Mucosa of stomach (tissue), 1 donor: ENCODE data around the gene AMN.

ENCODE experiments used
- H3K27me3 ChIP-seq: one replicate; pipeline ENCODE4 v1.7.0; 2013; ENCODE audit warnings: mild to moderate bottlenecking, low read length; ENCODE audit not compliant: control insufficient read depth, insufficient read depth
- H3K36me3 ChIP-seq: one replicate; pipeline ENCODE4 v1.7.0; 2013; ENCODE audit warnings: low read length; ENCODE audit not compliant: control insufficient read depth, insufficient read depth
- H3K4me1 ChIP-seq: one replicate; pipeline ENCODE4 v1.7.0; 2013; ENCODE audit warnings: mild to moderate bottlenecking, low read length; ENCODE audit not compliant: control insufficient read depth, insufficient read depth
- H3K4me3 ChIP-seq: one replicate; pipeline ENCODE4 v1.7.0; 2013; ENCODE audit warnings: low read length
- H3K9ac ChIP-seq: one replicate; pipeline ENCODE4 v1.7.0; 2013; ENCODE audit warnings: mild to moderate bottlenecking, low read length, moderate library complexity
- H3K9me3 ChIP-seq: one replicate; pipeline ENCODE4 v1.7.0; 2013; ENCODE audit warnings: mild to moderate bottlenecking, low read length, moderate library complexity; ENCODE audit not compliant: control insufficient read depth
- donor health status: Pancreatic carcinoma.

Gene AMN

DNA sequence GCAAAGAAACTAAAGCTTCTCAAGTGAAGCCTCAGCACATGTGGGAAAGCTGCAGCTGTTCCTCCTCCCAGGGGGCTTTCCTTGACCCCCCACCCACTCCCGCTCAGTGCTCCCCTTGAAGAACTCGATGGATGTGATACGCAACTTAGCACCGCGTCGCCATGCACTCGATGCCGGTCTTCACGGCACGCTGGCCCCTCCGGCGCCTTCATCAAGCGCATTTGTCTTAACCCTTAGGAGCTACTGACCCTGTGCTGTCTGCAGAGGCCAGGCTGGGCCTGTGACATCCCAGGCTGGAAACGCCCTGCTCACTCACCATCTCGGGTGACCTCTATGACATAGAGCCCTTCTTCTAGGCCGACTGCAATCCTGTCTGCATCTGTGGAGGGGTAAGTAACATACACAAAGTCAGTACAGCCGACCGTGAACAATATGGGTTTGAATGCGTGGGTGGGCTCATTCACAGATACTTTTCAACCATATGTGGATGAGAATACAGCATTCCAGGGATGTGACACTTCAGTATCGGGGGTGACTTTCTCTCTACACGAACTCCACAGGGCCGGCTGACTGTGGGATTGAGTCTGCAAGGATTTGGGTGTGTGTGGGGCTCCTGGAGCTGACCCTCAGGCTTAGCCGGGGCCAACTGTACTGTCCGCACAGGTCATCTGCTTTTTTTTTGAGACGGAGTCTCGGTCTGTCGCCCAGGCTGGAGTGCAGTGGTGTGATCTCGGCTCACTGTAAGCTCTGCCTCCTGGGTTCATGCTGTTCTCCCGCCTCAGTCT, 23.1 kb downstream of the AMN start:
- Histone ChIP-seq H3K27me3 (no peaks in the 10 kb centered on the region), H3K9me3 (no peaks in the 10 kb centered on the region), H3K4me3 (no peak overlapping the region), H3K4me1 (peaks cover 3% of the 10 kb centered on the region), H3K9ac (no peak overlapping the region), H3K36me3 (peaks cover 29% of the 10 kb centered on the region)

DNA sequence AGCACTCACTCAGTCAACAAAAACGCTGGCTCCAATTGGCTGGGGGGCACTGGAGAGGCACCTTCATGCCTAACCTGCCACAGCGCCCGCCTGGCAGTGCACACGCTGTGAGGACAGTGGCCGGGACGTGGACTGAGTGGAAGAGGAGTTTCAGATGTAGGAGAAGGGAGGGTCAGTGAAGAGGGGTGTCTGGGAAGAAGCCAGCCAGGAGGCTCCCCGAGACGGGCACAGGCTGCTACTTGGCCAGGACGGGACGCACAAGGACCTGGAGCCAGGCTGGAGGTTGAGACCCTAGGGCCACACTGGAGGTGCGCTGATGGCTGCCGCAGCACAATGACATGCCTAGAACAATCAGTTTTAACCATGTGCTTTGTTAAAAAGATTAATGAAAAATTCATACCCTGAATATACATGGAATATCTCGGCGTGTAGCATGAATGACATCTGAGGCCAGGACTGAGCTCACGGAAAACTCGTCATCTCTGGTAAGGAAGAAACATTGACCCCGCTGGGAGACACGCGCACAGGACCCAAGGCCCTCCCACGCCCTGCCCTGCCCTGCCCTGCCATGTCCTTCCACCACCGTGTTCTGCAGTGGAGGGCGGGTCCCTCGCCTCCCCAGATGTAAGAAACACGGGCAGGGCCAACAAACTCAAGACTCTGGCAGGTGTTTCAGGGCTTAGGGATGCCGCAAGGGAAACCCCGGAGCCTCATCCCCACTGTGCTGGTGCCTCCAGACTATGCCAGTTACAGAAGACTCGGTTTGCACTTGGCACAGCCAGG, 25.0 kb downstream of the AMN start:
- Histone ChIP-seq H3K36me3 (peaks cover 24% of the 10 kb centered on the region), H3K9ac (no peak overlapping the region), H3K27me3 (no peaks in the 10 kb centered on the region), H3K4me3 (no peak overlapping the region), H3K9me3 (no peaks in the 10 kb centered on the region), H3K4me1 (no peaks in the 10 kb centered on the region)

DNA sequence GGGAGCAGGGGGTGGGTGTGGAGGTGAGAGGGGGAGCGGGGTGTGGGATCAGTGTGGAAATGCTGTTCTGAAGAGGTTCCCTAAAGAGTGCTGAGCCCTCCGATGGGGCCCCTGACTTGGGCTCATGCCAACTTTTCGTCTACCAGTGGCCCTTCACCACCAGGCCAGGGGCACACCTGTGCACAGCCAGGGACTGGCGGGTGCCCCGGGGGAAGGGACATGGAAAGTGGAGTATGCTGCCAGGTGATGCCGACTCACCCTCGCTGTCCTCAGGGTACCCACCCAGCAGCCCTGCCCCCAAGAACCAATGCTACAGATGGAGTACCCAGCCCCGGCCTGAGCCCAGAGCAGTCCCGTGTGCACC, 26.2 kb downstream of the AMN start:
- Histone ChIP-seq H3K4me1 (no peaks in the 10 kb centered on the region), H3K36me3 (peaks cover 24% of the 10 kb centered on the region), H3K4me3 (no peak overlapping the region), H3K9ac (no peak overlapping the region), H3K27me3 (no peaks in the 10 kb centered on the region), H3K9me3 (no peaks in the 10 kb centered on the region)

DNA sequence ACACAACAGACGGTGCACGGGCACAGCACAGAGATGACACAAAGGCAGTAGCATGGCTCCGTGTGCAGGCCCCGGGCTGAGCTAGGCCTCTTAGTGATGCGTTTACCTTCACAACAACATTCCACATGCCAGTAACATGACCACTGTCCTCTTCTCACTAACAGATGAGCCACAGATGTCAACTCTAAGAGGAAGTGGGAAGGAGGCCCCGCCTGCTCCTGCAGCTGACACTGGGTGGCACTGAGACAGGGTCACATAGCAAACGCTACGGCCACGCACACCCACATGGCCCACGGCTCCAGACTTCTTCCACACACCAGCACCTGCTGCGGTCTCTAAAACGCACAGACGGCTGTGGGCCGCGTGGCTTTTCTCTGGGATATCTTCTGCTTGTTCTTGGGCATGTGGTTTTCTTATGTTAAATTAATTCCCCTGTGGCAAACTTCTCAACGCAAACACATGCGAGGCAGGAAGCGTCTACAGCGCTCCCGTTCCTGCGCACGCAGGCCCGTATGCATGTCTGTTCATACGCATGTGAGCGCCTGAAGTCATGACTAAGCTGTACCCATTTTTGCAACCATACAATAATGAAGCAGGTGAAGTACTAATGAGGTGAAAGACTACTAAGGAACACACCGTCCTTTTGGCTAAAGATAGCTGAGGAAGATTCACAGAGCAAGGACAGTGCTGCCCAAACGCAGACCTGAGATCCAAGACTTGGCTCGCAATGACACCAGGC, 26.8 kb downstream of the AMN start:
- Histone ChIP-seq H3K27me3 (no peaks in the 10 kb centered on the region), H3K4me3 (no peak overlapping the region), H3K36me3 (peaks cover 24% of the 10 kb centered on the region), H3K4me1 (no peaks in the 10 kb centered on the region), H3K9ac (no peak overlapping the region), H3K9me3 (no peaks in the 10 kb centered on the region)

DNA sequence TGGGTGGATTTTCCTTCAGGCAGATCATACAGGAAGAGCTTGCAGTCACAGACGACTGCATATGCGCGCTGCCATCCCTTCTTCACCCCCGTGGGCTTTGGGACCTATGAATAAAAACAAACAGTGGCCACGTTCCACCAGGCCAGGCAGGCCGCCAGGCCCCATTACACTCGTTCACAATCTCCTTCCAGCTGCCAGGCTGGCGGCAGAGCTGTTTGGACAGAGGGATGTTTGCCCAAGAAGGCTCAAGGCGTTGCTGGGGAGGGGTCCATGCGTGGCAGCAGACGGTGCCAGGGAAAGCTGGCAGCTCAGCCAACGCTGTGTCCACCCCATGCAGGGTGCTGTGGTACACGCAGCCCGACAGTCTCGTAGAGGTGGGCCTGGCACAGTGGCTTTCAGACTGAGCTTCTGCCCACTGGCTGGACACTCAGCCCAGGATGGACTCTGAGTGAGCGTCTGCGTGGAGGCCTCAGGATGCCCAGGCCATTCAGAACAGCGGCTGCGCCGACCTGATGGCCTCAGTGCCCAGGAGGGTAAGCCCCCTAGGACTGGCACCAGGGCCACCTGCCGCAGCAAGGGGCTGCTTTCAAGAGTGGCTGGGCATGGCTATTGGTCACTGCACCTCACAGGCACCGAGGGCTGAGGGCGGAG, 27.5 kb downstream of the AMN start:
- Histone ChIP-seq H3K36me3 (peaks cover 24% of the 10 kb centered on the region), H3K9ac (no peak overlapping the region), H3K4me1 (no peaks in the 10 kb centered on the region), H3K27me3 (no peaks in the 10 kb centered on the region), H3K9me3 (no peaks in the 10 kb centered on the region), H3K4me3 (no peak overlapping the region)

DNA sequence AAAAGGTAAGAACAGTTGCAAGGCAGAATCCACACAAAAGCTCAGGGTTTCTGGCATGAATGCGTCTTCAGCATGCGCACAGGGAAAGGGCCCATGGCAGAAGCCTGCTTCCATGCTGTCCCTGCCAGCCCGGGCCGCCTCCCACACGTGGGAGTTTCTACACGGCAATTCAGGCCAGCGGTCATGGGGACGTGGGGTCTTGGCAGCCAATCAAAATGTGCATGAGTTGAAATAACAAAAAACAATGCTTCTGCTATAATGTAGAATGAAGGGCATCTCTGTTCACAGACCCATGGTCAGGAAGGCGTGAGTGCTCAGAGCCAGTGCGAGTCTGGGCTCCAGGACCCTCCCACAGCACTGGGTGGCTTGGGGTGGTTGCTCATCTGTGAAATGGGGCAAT, 28.6 kb downstream of the AMN start:
- H3K4me3 ChIP-seq = no peak overlapping the region

DNA sequence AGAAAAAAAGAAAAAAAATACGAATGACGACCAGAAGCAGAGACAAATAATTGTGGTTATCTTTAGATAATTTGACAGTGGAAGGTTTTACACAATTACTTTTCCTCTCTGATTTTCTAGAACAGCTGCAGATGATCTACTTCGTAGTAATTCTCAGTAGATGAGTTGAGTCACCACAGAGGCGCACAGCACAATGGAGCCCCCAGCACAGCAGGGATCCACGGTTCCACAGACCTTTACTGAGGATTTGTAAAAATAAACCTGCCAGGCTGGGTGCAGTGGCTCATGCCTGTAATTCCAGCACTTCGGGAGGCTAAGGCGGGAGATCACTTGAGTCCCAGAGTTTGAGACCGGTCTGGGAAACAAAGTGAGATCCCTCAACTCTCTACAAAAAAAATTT, 29.3 kb downstream of the AMN start:
- H3K4me3 ChIP-seq = no peak overlapping the region
- H3K27me3 ChIP-seq = no peaks in the 10 kb centered on the region
- no peaks in the 10 kb centered on the region for H3K9me3 ChIP-seq
- no peaks in the 10 kb centered on the region for H3K4me1 ChIP-seq
- H3K9ac ChIP-seq = no peak overlapping the region
- peaks cover 15% of the 10 kb centered on the region for H3K36me3 ChIP-seq

More for the DNA sequence above, 28.6 kb downstream of the AMN start:
- H3K9me3 ChIP-seq = no peaks in the 10 kb centered on the region
- no peak overlapping the region for H3K9ac ChIP-seq
- no peaks in the 10 kb centered on the region for H3K27me3 ChIP-seq
- peaks cover 15% of the 10 kb centered on the region for H3K36me3 ChIP-seq
- no peaks in the 10 kb centered on the region for H3K4me1 ChIP-seq

DNA sequence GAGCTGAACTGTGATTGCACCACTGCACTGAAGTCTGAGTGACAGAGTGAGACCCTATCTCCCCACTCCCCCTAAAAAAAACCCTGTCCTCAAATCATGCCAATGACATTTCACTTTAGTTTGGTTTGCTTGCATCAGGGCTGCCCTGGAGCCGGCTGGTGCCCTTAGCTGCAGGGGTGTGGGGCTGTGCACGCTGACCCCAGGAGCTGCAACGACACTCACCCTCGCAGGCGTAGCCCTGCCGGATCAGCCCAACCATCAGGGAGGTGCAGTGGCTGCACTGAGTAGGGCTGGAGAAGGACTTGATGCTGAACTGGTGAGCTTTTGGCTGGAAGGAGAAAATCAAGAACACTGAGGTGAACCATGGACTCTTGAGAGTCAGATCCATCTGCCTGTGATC, 29.8 kb downstream of the AMN start:
- no peak overlapping the region for H3K4me3 ChIP-seq
- H3K9me3 ChIP-seq = no peaks in the 10 kb centered on the region
- H3K4me1 ChIP-seq = no peaks in the 10 kb centered on the region
- no peak overlapping the region for H3K9ac ChIP-seq
- peaks cover 12% of the 10 kb centered on the region for H3K36me3 ChIP-seq
- no peaks in the 10 kb centered on the region for H3K27me3 ChIP-seq

DNA sequence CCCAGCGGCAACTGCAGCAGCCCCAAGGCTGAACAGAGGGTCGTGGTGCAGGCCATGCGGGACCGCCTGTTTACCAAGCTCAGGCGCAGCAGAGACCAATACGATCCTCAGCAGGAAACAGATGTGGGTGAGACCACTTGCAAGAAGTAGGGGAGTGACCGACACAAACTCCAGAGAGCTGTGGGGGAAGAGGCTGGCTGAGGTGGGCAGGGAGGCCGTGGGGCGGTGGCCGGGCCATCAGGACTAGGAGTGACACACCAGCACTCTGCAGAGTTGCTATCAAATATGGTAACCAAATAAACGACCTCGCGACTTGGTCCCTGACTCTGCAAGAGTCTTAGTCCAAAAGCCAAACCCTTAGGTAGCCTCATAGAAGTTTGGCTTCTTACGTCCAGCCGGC, 30.6 kb downstream of the AMN start:
- no peaks in the 10 kb centered on the region for H3K4me1 ChIP-seq
- no peak overlapping the region for H3K4me3 ChIP-seq
- peaks cover 14% of the 10 kb centered on the region for H3K36me3 ChIP-seq
- no peaks in the 10 kb centered on the region for H3K27me3 ChIP-seq
- no peak overlapping the region for H3K9ac ChIP-seq
- no peaks in the 10 kb centered on the region for H3K9me3 ChIP-seq

DNA sequence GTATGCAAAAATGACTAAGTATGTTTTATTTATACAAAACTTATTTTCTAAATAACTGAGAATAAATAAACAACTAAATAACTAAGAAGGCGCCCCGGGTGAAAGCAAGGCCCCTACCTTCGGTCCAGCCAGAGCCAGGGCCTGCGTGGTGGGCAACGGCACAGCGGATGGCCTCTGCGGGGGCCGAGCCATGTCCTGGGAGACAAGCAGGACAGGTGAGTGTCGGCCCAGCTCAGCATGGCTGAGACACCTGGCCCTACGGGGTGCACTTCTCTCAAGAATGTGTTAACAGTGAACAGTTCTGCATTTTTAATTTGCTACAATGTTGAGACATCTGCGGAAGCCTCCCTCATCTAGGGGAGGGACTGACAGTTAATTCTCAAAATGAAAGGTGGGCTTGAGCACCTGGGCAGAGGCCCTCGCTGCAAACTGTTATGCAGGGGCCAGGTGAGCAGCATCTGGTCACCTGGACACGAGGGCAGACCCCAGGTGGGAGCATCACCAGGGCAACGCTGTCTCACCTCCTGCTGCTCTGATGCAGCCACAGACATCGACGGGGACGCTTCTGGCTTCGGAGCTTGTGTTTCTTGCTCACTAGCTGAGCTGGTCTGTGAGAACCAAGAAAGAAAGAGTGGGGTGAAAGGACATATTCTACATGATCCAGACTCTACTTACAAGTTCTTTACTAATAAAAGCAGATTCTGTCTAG, 31.8 kb downstream of the AMN start:
- Histone ChIP-seq H3K4me1 (no peaks in the 10 kb centered on the region), H3K27me3 (no peaks in the 10 kb centered on the region), H3K9me3 (no peaks in the 10 kb centered on the region), H3K4me3 (no peak overlapping the region), H3K36me3 (peaks cover 12% of the 10 kb centered on the region), H3K9ac (no peak overlapping the region)

DNA sequence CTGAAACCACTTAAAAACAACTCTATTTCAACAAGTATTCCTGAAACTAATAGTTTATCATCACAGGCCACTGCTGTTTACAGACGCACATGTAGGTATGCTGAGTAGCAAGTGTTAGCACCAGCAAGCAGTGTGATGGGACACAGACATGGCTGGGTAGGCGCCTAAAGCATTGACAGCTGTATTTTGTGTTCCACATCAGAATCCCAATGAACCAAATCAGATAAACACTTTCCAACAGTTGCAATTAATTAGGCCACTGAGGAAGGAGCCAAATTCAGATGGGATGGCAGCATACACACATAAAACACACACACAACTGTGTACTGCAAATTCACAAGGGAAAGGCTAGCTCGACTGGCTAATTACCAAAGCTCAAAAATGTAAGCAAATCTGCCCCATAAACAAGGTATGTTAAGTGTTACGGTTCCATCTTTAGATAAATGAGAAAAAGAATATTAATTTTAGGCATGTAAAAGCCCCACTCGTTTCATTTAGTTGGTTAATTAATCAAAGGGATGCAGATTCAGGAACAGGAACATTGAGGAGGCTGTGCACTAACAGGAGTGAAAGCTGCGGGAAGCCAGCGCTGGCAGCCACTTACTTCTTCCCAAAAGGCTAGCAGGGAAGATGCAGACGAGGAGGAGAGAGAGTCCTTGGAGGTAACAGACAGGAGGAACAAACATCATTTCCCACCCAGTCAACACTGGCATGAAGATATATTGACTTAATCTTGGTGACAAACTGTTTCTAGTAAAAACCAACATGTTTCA, 33.4 kb downstream of the AMN start:
- Histone ChIP-seq H3K4me3 (no peak overlapping the region), H3K27me3 (no peaks in the 10 kb centered on the region), H3K9me3 (no peaks in the 10 kb centered on the region), H3K4me1 (no peaks in the 10 kb centered on the region), H3K36me3 (peaks cover 5% of the 10 kb centered on the region), H3K9ac (no peak overlapping the region)
